ENCODE measurements around the gene PPL.
"Not testable (repeated sequence)": the region's sequence is repeated elsewhere in the genome, so short reads cannot be mapped to it uniquely, and the experiment has no call there.

PPL gene

GRCh38 chr16:4958510-4959438 lies 21.8 kb upstream of the PPL start:
- no peak for DNase-seq (ENCODE audit: low spot score)

- DNase-seq (ENCODE audit: low spot score) = peak; percentile 94
Measured at GRCh38 chr16:4957720-4958509, 21.0 kb upstream of the PPL start, which contains the start of gene SEC14L5. Gene SEC14L5, plus strand, starts transcription at chr16:4958330. Its CDS starts 994 bp downstream, at chr16:4959324.

- DNase-seq (ENCODE audit: low spot score) = no peak
Measured at GRCh38 chr16:4957420-4957719, 20.4 kb upstream of the PPL start.

GRCh38 chr16:4954714-4955113 lies 17.8 kb upstream of the PPL start:
- DNase-seq (ENCODE audit: low spot score) = no peak

GRCh38 chr16:4951583-4951982 lies 14.6 kb upstream of the PPL start:
- DNase-seq (ENCODE audit: low spot score) = not testable (repeated sequence)

- DNase-seq (ENCODE audit: low spot score) = no peak
Measured at GRCh38 chr16:4949986-4950385, 13.0 kb upstream of the PPL start.

- DNase-seq (ENCODE audit: low spot score) = no peak
Measured at GRCh38 chr16:4948903-4949766, 12.2 kb upstream of the PPL start.

- no peak for DNase-seq (ENCODE audit: low spot score)
Measured at GRCh38 chr16:4947722-4948503, 11.0 kb upstream of the PPL start.

GRCh38 chr16:4946917-4947316 lies 10.0 kb upstream of the PPL start:
- DNase-seq (ENCODE audit: low spot score) = no peak

- no peak for DNase-seq (ENCODE audit: low spot score)
Measured at GRCh38 chr16:4945560-4946502, 8.9 kb upstream of the PPL start.

- DNase-seq (ENCODE audit: low spot score) = no peak
Measured at GRCh38 chr16:4944333-4945281, 7.7 kb upstream of the PPL start.

- DNase-seq (ENCODE audit: low spot score) = no peak
Measured at GRCh38 chr16:4942481-4942880, 5.5 kb upstream of the PPL start.

- no peak for DNase-seq (ENCODE audit: low spot score)
Measured at GRCh38 chr16:4940719-4941118, 3.8 kb upstream of the PPL start.

- DNase-seq (ENCODE audit: low spot score) = no peak
Measured at GRCh38 chr16:4938683-4939030, 1.7 kb upstream of the PPL start.

GRCh38 chr16:4937782-4938682 lies 1.1 kb upstream of the PPL start:
- no peak for DNase-seq (ENCODE audit: low spot score)

- DNase-seq (ENCODE audit: low spot score) = no peak
Measured at GRCh38 chr16:4936181-4936990, 562 bp downstream of the PPL start.

- DNase-seq (ENCODE audit: low spot score) = no peak
Measured at GRCh38 chr16:4935241-4935855, 1.6 kb downstream of the PPL start.

Measured in hematopoietic multipotent progenitor cell treated with erythropoietin and hydrocortisone succinate and interleukin-3 and kit ligand, for 15 days (in vitro differentiated cells).